K562 (cell line): ENCODE data around the gene CCDC85B.

Source experiments
- CTCF ChIP-seq, 3 experiments: IDR thresholded peaks in 2 of 3; conservative IDR thresholded peaks in 1 of 3; 2 replicates each; pipeline ENCODE4 v1.5.1; 2011 to 2012; ENCODE audit warnings: low read length in 3 of 3, mild to moderate bottlenecking in 3 of 3, control low read depth in 2 of 3, improper control_type of control experiment in 1 of 3, inconsistent platforms in 1 of 3, low read depth in 1 of 3, mixed read lengths in 1 of 3, moderate library complexity in 1 of 3; ENCODE audit not compliant: insufficient read depth in 2 of 3
- PKNOX1 ChIP-seq: fragments of 450-650 bp; IDR thresholded peaks from 2 replicates; pipeline ENCODE4 v1.6.1; 2016
- POLR2A ChIP-seq: fragments of 450-650 bp; conservative IDR thresholded peaks from 2 replicates; pipeline ENCODE4 v1.6.1; 2016

GRCh38 chr11:65932558-65932919, 42.1 kb downstream of the CCDC85B start:
- peak; percentile 26 to 49 (median 42); a peak in 4 of 6 replicates for TF ChIP-seq CTCF (IDR thresholded peaks at IDR 0.05 in 2 of 3, conservative IDR thresholded peaks at IDR 0.05 in 1 of 3; ENCODE audit: insufficient read depth in 2 of 3, low read depth in 1 of 3, low read length in 3 of 3)
- TF ChIP-seq PKNOX1 = no peak
- no peak for TF ChIP-seq POLR2A
